Urothelium cell line (cell line): ENCODE measurements around the gene DENND5B.
"Not testable (repeated sequence)": the region's sequence is repeated elsewhere in the genome, so short reads cannot be mapped to it uniquely, and the experiment has no call there.

Experiments used
- DNase-seq: peaks from one replicate; pipeline ENCODE4 v3.0.0; 2011; ENCODE audit warnings: low spot score, mixed read lengths
- FAIRE-seq: peaks from 2 replicates; lab custom pipeline; 2011; peaks lifted over from hg19 to GRCh38; lab: Jason Lieb, UNC

DENND5B gene

DNA sequence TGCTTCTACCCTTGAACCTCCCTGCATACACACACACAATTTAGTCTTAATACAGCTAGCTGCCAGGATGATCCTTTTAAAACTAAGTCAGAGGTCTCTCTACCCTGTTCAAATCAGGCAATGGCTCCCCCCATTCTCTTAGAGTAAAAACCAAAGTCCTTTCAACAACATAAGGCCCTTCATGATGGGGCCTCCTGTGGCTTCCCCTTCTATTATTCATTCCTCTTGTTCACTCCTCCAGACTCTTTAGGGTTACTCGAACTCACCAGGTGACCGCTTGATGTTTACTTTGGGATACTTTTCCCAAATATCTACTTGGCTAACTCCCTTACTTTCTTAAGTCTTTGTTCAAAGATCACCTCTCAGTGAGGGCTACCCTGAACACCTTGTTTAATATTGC lies 30.4 kb downstream of the DENND5B start:
- DNase-seq (no peak), FAIRE-seq (no peak)

DNA sequence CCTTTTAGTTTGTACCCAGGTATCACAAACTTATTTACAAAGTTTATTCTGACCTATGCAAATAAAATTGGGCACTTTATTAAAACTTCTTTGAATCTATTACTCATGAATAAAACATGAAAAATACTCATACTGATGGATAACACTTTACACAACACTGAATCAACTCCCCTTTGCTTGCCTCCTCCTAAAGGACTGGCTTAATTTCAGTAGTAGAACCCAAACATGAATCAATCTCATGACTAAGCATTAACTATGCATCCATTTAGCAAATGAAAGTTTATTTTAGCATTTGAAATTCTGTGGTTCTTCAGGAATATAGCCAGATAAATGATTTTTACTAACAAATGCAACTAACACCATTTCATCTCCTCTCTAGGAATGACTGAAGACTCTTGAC lies 32.4 kb downstream of the DENND5B start:
- no peak for DNase-seq
- FAIRE-seq, result no peak

DNA sequence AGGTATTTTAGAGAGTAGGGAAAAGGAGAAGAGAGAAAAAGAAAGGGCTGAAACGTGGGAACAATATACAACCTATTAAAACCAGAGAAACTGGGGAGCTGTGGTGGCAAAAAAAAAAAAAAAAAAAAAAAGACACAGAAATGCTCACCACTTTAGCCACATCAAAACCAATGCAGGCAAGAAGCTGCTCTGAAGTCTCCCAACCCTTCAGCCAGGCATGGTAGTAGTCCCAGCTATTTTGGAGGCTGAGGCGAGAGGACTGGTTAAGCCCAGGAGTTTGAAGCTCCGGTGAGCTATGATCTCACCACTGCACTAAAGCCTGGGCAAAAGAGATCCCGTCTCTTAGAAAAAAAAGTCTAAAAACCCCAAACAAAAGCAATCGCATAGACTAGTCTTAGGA lies 33.2 kb downstream of the DENND5B start:
- no peak for FAIRE-seq
- no peak for DNase-seq

DNA sequence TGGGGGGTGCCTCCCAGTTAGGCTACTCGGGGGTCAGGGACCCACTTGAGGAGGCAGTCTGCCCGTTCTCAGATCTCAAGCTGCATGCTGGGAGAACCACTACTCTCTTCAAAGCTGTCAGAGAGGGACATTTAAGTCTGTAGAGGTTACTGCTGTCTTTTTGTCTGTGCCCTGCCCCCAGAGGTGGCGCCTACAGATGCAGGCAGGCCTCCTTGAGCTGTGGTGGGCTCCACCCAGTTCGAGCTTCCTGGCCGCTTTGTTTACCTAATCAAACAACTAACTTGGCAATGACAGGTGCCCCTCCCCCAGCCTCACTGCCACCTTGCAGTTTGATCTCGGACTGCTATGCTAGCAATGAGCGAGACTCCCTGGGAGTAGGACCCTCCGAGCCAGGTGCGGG lies 35.5 kb downstream of the DENND5B start:
- not testable (repeated sequence) for FAIRE-seq, DNase-seq

DNA sequence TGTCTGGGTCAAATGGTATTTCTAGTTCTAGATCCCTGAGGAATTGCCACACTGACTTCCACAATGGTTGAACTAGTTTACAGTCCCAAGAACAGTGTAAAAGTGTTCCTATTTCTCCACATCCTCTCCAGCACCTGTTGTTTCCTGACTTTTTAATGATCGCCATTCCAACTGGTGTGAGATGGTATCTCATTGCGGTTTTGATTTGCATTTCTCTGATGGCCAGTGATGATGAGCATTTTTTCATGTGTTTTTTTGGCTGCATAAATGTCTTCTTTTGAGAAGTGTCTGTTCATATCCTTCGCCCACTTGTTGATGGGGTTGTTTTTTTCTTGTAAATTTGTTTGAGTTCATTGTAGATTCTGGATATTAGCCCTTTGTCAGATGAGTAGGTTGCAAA lies 40.3 kb downstream of the DENND5B start:
- not testable (repeated sequence) for DNase-seq, FAIRE-seq

DNA sequence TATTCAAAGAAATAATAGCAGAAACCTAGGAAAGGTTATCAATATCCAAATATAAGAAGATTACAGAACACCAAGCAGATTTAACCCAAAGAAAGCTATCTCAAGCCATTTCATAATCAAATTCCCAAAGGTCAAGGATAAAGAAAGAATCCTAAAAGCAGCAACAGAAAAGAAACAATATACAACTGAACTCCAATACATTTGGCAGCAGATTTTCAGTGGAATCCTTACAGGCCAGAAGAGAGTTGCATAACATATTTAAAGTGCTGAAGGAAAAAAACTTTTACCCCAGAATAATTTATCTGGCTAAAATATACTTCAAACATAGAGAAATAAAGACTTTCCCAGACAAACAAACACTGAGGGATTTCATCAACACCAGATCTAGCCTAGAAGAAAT lies 54.3 kb downstream of the DENND5B start:
- FAIRE-seq (no peak), DNase-seq (no peak)

DNA sequence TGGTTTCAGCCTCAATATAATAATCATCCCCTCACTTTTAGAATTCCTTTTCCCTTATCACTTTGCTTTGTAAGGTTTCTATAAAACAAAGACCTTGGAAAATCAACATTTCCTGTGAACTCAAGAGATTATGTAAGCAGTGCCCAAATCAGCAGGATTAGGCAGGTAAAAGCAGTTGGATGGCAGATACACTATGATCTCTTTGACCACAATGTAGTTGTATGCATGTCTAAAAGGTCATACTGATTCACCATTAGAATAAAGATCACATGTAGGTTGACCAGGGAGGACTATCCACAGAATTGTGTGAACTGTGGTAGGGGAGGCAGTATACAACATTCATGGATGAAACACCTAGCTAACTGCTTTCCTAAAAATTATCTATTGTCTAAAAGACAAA lies 57.5 kb downstream of the DENND5B start:
- FAIRE-seq (peak; percentile 77), DNase-seq (no peak)

DNA sequence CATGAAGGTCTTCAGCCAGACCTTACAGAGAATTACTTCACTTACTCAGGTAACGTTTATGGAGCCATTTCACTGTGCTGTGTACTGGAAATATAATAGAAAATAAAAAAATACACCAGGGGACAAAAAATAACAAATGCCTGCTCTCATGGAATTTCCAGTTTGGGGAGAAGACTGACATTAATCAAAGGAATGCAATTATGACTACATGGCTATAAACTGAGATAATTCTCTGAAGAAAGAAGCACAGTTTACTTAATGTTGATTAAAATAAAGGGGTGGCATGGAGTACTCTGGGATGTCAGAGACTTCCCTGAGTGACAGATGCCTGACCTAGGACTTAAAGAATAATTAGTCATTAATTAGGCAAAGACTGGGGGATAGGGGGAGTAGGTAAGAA lies 59.0 kb downstream of the DENND5B start:
- FAIRE-seq (no peak), DNase-seq (no peak)

DNA sequence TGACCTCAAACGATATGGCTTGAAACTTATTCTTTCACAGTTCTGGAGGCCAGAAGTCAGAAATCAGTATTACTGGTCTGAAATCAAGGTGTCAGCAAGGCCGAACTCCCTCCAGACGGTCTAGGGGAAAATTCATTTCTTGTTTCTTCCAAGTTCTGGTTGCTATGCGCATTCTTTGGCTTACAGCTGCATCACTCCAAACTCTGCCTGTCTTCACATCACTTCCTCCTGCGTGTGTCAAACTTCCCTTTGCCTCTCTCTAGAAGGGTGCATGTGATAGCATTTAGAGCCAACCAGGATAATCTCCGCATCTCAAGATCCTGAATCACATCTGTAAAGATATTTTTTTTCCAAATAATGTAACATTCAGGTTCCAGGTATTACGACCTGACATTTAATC lies 62.8 kb downstream of the DENND5B start:
- DNase-seq (no peak), FAIRE-seq (peak; percentile 13)

DNA sequence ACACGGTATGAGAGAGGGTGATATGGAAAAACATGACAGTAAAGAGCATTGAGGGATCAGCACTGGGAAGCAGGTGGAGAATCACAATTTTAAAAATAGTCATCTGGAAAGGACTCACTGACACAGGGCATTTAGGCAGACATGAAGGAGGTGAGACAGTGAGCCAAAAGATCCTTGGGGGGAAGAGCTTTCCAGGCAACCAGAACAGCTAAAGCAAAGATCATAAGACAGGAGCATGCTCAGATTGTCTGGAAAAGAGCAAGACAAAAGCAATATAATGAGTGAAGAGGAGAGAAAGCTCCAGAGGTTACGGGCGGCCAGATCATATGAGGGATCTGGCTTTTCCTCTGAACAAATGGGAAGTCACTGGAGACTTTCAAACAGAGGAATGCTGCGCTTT lies 63.9 kb downstream of the DENND5B start:
- no peak for DNase-seq
- no peak for FAIRE-seq

DNA sequence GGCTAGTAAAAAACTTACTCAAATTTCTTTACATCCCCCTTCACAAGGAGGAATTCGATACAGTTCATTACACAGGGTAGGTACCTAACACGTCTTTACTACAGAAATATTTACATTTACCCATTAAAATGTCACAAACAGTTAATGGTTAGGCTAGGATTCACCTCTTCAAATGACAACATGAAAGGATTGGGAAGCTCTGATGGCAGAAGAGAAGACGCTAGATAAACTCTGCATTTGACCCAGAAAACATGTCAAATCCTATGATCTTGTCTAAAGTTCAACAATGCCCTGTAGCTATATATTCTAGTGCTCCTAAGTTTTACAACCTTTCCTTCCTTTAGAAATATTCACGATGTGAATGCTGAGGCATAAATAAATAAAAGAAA lies 64.8 kb downstream of the DENND5B start:
- FAIRE-seq, result no peak
- no peak for DNase-seq

DNA sequence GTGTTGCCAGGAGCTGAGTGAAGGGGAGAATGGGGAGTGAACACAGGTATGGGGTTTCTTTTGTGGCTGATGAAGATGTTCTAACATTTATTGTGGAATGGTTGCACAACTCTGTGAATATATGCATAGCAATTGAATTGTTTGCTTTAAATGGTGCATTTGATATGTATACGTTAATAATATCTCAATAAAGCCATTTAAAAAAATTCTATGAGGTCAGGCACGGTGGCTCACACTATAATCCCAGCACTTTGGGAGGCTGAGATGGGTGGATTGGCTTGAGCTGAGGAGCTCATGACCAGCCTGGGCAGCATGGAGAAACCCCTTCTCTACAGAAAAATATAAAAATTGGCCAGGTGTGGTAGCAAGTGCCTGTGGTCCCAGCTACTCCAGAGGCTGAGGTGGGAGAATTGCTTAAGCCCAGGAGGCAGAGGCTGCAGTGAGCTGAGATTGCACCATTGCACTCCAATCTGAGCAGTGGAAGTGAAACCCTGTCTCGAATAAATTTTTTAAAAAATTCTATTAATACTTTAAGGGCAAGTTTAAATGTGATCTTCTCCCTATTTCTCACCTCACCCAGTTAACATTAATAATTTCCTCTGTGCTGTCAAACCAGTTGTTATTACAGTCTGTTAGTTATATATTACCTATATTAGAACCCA lies 65.3 kb downstream of the DENND5B start:
- FAIRE-seq (no peak), DNase-seq (no peak)

DNA sequence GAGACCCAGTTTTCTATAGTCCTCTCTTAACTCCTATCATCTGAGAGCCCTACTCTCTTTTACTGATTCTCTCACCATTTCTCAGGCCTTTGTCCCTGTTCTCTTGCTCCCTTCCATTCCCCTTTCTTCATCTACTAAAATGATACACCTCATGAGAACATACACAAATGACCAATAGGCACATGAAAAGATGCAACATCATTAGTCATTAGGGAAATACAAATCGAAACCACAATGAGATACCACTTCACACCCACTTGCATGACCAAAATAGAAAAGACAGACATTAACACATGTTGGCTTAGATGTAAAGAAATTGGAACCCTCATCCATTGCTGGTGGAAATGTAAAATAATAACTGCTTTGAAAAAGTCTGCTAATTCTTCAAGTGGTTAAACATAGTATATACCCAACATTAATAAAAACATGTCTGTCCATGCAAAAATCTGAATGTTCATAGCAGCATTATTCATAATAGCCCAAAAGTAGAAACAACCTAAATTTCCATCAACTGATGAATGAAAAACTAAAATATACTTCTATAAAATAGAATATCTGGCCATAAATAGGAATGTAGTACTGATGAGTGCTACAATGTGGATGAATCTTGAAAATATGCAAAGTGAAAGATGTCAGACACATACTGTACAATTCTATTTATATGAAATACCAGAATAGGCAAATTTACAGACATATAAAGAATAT lies 66.0 kb downstream of the DENND5B start:
- no peak for DNase-seq
- FAIRE-seq, result no peak

DNA sequence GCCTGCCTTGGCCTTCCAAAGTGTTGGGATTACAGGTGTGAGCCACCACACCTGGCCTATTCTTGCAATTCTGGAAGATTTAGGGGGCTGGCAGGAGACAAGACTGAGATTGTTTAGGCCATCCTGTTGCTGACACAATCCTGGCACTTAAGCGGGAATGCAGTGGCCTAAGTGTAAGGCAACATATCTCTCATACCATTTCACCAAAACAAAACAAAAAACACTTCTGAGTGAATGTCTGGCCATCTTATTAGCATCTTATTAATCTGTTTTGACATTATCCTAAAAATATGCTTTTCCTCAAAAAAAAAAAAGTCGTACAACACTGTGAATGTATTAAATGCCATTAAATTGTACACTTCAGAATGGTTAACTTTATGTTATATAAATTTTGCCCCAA lies 67.6 kb downstream of the DENND5B start:
- no peak for DNase-seq
- no peak for FAIRE-seq

DNA sequence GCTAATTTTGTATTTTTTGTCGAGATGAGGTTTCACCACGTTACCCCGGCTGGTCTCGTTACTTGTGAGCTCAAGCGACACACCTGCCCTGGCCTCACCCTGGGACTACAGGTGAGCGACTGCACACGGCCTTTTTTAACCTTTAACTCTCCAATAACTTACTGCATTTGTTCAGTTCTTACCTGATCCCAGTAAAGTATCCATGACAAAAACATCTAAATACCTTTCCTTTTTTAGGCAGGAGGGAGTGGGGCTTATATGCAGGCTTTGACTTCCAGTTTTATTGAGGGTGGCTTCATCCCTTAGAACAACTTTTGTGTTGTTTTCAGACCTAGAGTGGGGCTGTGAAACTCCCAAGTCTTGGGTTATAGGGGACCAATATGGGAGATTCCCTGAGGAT lies 68.3 kb downstream of the DENND5B start:
- FAIRE-seq, result no peak
- no peak for DNase-seq

DNA sequence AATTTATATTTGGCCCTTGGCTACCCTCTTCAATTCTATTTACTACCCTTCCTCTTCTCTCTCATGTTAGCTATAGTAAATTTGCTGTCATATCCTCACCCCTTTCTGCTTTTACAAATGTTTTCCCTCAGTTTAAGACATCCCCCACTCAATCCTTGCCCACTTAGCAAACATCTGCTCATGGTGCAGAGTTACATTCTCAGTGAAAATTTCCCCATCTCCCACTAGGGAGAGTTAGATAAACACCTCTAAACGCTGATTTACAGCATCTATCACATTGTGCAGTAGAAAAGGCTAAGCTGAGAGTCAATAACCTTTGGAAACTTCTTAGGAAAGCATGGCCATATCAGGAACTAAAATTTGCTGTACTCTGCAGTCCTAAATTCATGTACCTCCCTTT lies 69.0 kb downstream of the DENND5B start:
- no peak for DNase-seq
- no peak for FAIRE-seq

DNA sequence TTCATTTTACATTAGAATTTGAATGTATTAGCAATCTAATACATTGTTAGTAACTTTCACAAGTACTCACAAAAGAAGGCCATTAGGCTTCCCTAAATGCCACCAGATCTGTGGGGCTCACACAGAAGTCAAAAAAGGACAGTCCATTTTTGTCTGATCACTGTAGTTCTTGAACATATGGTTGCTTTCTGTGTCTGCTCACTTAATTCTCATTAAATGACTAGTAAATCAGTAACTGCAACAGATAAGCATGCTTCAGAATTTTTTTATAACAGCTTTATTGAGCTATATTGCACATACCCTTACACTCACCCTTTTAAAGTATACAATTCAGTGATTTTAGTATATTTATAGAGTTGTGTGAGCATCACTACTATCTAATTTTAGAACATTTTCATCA lies 71.4 kb downstream of the DENND5B start:
- FAIRE-seq (no peak), DNase-seq (no peak)

DNA sequence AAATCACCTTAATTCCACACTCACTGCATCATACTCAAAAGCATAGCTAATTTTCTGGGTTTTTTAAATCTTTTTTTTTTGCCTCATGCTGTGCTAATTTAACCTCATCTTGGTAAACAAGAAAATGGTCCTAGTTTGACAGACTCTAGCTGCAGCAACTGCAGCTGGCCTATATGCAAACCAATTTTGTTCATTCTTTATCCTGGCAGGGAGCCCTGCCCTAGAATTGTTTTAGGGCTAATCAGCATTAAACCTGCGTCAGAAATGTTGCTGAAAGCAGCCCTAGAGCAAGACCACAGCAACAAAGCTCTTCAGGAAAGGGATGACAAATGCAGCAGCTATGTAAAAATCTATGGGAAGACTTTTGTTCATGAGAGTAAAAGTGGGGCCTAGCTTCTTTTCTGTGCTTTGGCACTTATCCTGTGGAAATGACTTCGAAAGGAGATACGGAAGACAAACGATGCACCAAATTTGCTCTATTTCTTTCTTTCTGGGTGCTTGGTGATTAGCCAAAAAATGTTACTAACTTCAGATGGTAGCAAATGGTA lies 72.2 kb downstream of the DENND5B start:
- FAIRE-seq, result no peak
- DNase-seq, result peak; percentile 83

DNA sequence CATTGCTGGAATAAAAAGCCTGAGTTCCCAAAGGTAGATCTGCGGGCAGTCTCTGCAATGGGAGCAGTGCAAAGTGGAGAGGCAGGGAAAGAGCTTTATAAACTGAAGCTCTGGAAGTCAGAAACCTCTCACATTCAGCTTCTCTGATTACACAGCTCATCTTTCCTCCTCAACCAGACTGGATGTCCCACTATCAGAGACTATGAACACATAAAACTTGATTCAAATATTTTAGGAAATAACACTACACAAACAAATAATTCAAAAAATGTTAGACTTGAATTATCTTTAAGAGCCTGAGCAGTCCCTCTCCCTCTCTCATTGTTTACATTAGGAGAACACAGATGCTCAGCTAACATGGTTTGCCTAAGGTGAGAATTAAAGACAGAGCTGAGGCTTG lies 72.9 kb downstream of the DENND5B start:
- DNase-seq (no peak), FAIRE-seq (no peak)

DNA sequence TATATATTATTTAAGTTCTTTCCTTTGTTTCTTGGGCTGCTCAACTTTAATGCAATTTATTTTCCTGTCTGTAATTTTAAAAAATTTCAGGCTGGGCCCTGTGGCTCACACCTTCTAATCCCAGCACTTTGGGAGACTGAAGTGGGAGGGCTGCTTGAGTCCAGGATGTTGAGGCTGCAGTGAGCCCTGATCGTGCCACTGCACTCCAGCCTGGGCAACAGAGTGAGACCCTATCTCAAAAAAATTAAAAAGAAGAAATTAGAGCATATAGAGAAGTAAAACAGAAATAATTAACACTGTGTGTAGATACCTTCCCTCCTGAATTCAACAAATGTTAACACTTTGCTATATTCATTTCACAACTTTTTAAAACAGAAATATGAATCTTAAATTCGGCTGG lies 74.2 kb downstream of the DENND5B start:
- FAIRE-seq (no peak), DNase-seq (no peak)

DNA sequence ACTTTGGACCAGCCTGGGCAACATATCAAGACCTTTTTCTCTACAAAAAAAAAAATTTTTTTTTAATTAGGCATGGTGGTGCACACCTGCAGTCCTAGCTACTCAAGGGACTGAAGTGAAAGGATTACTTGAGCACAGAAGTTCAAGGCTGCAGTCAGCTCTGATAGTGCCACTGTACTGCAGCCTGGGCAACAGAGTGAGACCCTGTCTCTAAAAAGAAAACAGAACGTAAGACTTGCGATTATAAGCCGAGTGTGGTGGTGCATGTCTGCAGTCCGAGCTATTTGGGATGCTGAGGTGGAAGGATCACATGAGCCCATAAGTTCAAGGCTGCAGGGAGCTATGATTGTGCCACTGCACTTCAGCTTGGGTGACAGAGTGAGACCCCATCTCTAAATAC lies 76.0 kb downstream of the DENND5B start:
- FAIRE-seq (no peak), DNase-seq (no peak)

DNA sequence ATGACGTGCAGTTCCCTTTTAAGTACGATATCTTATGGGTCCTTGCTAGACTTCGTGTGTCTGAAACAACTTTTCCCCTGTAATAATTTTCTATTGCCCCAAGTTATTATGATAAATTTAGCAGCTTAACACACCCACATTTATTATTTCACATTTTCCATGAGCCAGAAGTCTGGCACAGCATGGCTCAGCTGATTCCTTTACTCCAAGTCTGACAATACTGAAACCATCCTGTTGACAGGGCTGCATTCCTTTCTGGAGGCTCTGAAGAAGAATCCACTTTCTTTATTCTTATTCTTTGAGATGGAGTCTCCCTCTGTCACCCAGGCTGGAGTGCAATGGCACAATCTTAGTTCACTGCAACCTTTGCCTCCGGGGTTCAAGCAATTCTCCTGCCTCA lies 80.9 kb downstream of the DENND5B start:
- DNase-seq, result no peak
- no peak for FAIRE-seq
